ENCODE data around the gene TNXB. TPM values are rescaled to one million over a fixed set of nuclear protein-coding genes. Genes with fewer than 3 reads are reported as not detected.

Gene TNXB
- total RNA-seq, 2 donors from 2014 or later = 194 to 210 TPM

DNA sequence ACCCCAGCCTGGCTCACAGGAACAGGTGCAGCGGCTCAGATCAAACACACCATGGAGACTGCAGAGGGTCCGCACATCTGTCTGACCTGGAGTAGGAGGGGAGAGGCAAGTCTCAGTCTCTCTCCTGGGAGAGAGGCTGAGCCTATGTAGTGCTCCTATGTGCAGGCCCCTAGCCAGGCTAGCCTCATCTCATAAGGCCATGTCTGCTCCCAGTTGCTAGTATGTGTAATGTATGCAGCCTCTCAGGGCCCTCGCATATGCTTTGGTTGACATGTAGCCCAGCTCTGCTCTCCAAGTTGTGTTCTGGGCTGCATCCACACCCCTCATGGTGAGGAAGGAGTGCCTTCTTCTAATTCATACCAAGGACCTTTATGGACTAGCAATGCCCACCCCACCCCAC is 11.8 kb downstream of the TNXB start:
- ATAC-seq (ENCODE audit: insufficient number of reproducible peaks, low FRiP score, low read depth) (no peak), DNase-seq (ENCODE audit: low spot score) (no peak)
- Histone ChIP-seq H3K4me1 (ENCODE audit: control insufficient read depth in 1 of 2, low read depth in 2 of 2) (peaks cover 15 to 33% of the 10 kb centered on the region in 2 donors), H3K27ac (no peak overlapping the region), H3K27me3 (replicated peaks; ENCODE audit: insufficient read depth) (peaks cover 3% of the 10 kb centered on the region), H3K9me3 (no peaks in the 10 kb centered on the region), H3K36me3 (no peaks in the 10 kb centered on the region), H3K4me3 (no peak overlapping the region)
- TF ChIP-seq, protein P1, sequence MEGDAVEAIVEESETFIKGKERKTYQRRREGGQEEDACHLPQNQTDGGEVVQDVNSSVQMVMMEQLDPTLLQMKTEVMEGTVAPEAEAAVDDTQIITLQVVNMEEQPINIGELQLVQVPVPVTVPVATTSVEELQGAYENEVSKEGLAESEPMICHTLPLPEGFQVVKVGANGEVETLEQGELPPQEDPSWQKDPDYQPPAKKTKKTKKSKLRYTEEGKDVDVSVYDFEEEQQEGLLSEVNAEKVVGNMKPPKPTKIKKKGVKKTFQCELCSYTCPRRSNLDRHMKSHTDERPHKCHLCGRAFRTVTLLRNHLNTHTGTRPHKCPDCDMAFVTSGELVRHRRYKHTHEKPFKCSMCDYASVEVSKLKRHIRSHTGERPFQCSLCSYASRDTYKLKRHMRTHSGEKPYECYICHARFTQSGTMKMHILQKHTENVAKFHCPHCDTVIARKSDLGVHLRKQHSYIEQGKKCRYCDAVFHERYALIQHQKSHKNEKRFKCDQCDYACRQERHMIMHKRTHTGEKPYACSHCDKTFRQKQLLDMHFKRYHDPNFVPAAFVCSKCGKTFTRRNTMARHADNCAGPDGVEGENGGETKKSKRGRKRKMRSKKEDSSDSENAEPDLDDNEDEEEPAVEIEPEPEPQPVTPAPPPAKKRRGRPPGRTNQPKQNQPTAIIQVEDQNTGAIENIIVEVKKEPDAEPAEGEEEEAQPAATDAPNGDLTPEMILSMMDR (IDR thresholded peaks at IDR 0.05) = no peak

DNA sequence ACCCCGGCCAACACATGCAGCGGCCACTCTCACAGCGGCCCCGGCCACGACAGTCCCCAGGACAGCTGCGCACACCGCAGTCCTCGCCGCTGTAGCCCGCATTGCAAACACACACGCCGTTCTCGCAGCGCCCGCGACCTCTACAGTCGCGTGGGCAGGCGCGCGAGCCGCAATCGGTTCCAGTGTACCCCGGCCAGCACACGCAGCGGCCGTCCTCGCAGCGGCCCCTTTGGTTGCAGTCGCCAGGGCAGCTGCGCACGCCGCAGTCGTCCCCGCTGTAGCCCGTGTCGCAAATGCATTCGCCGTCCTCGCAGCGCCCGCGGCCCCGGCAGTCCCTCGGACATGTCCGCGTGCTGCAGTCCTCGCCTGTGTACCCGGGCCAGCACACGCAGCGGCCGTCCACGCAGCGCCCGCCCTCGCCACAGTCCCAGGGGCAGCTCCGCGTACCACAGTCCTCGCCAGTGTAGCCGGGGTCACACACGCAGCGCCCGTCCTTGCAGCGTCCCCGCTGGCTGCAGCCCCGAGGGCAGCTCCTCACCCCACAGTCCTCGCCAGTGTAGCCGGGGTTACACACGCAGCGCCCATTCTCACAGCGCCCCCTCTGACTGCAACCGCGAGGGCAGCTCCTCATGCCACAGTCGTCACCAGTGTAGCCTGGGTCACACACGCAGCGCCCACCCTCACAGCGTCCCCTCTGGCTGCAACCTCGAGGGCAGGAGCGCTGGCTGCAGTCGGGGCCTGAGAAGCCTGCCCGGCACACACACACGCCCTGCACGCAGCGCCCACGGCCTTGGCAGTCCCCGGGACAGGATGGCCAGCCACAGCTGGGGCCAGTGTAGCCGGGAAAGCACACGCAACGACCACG is 12.5 kb downstream of the TNXB start:
- Histone ChIP-seq H3K9me3 (no peaks in the 10 kb centered on the region), H3K4me1 (ENCODE audit: control insufficient read depth in 1 of 2, low read depth in 2 of 2) (peaks cover 22 to 40% of the 10 kb centered on the region in 2 donors), H3K27ac (no peak overlapping the region), H3K36me3 (no peaks in the 10 kb centered on the region), H3K27me3 (replicated peaks; ENCODE audit: insufficient read depth) (peaks cover 3% of the 10 kb centered on the region), H3K4me3 (peak overlapping the region; percentile 25)
- TF ChIP-seq, protein P1 (IDR thresholded peaks at IDR 0.05) = no peak
- ATAC-seq (ENCODE audit: insufficient number of reproducible peaks, low FRiP score, low read depth) (no peak), DNase-seq (ENCODE audit: low spot score) (no peak)

DNA sequence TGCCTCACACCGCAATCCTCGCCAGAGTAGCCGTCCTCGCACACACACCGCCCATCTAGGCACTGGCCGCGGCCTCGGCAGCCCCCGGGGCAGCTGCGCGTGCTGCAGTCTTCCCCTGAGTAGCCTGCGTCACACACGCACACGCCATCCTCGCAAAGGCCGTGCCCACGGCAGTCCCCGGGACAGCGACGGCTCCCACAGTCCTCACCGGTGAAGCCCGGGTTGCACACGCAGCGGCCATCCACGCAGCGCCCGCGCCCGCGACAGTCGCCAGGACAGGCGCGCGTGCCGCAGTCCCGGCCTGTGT is 13.1 kb downstream of the TNXB start:
- ATAC-seq (ENCODE audit: insufficient number of reproducible peaks, low FRiP score, low read depth) = no peak
- no peak overlapping the region for H3K27ac ChIP-seq

DNA sequence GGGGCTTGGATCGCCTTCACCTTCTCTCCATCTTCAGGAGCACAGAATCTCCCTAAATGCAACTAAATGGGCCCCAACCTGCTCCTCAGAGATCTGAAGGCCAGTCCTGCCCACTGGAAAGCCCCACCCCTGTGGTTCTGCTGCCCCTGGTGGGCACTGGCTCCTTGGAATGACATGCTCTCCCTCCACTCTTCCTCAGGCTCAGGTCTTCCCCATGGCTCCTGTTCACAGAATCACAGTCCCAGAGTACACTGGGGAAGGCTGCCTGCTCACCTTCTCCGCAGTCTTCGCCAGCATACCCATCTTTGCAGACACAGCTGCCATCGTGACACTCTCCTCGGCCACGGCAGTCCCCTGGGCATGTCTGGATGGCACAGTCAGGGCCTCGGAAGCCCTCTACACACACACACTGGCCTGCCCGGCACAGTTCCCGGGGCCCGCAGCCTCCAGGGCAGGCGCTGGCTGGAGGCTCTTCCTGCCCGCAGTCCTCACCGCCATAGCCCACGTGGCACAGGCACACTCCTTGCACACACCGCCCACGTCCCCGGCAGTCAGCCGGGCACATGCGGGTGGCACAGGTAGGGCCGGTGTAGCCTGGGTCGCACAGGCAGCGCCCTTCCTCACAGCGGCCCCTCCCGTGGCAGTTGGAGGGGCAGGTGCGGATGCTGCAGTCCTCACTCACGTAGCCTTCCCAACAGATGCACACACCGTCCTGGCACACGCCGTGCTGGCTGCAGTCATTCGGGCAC is 13.6 kb downstream of the TNXB start:
- TF ChIP-seq, protein P1 (IDR thresholded peaks at IDR 0.05) = no peak
- ATAC-seq (ENCODE audit: insufficient number of reproducible peaks, low FRiP score, low read depth) (no peak), DNase-seq (ENCODE audit: low spot score) (no peak)
- no peaks in the 10 kb centered on the region for H3K9me3 ChIP-seq
- H3K4me1 ChIP-seq (ENCODE audit: control insufficient read depth in 1 of 2, low read depth in 2 of 2) = peaks cover 26 to 50% of the 10 kb centered on the region in 2 donors
- peak overlapping the region in 1 of 2 donors; percentile 38 for H3K27ac ChIP-seq
- no peak overlapping the region for H3K4me3 ChIP-seq
- no peaks in the 10 kb centered on the region for H3K36me3 ChIP-seq
- peaks cover 3% of the 10 kb centered on the region for H3K27me3 ChIP-seq (replicated peaks; ENCODE audit: insufficient read depth)

More for the DNA sequence above, 13.1 kb downstream of the TNXB start:
- no peak for DNase-seq (ENCODE audit: low spot score)
- Histone ChIP-seq H3K27me3 (replicated peaks; ENCODE audit: insufficient read depth) (peaks cover 3% of the 10 kb centered on the region), H3K4me1 (ENCODE audit: control insufficient read depth in 1 of 2, low read depth in 2 of 2) (peaks cover 26 to 46% of the 10 kb centered on the region in 2 donors), H3K4me3 (peak overlapping the region; percentile 25), H3K36me3 (no peaks in the 10 kb centered on the region), H3K9me3 (no peaks in the 10 kb centered on the region)
- TF ChIP-seq, protein P1 (IDR thresholded peaks at IDR 0.05) = no peak

DNA sequence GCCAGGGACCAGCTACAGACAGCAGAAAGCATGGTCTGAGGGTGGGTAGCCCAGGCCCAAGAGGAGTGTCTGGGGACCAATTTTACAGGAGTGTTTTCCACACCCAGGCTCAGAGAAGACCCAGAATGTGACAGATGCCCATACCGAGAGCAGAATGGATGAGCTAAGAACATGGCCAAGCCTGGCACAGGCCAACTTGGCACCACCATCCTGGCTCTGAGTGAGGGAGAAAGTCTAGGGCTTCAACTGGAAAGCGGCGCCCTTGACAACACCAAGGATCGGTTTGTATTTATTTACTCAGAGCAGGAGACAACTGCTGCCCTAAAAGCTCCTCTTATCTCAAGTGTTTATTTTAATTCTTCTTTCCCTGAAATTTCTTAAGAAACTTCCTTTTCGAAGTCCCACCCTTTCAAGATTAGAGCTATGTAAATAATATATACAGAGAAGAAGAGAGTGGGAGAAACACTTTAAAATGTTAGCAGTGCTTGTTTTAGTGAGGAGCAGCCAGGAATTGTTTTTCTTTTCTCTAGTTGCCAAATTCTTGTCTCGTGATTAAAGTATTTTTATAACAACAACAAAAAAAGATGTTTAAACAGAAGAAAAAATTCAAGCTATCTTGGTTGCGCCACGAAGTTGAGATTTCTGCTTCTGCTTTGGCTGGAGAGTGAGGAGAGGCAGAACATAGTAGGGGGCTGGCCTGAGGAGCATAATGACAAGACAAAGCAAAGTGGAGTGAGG is 16.2 kb downstream of the TNXB start:
- peaks cover 26 to 52% of the 10 kb centered on the region in 2 donors for H3K4me1 ChIP-seq (ENCODE audit: control insufficient read depth in 1 of 2, low read depth in 2 of 2)
- peak overlapping the region; percentile 53 for H3K4me3 ChIP-seq
- peaks cover 3% of the 10 kb centered on the region for H3K27me3 ChIP-seq (replicated peaks; ENCODE audit: insufficient read depth)
- TF ChIP-seq, protein P1 (IDR thresholded peaks at IDR 0.05) = no peak
- ATAC-seq (ENCODE audit: insufficient number of reproducible peaks, low FRiP score, low read depth) (no peak), DNase-seq (ENCODE audit: low spot score) (no peak)
- no peaks in the 10 kb centered on the region for H3K9me3 ChIP-seq
- no peaks in the 10 kb centered on the region for H3K36me3 ChIP-seq
- peak overlapping the region; percentile 60 to 90 for H3K27ac ChIP-seq

All from thoracic aorta (tissue), 2 donors.